Neuronal stem cell (in vitro differentiated cells): ENCODE results near the gene LRRC2.

Experiments used
- DNase-seq: peaks from one replicate; pipeline ENCODE4 v3.0.0-alpha.2; 2013; ENCODE audit warnings: low spot score
- H2AFZ ChIP-seq: one replicate; pipeline ENCODE4 v1.6.1; 2013; ENCODE audit warnings: mild to moderate bottlenecking, low read length, inconsistent platforms
- H2AK5ac ChIP-seq: 2 replicates; pipeline ENCODE4 v1.6.1; 2013; ENCODE audit warnings: low read depth, mild to moderate bottlenecking, inconsistent platforms, low read length, moderate library complexity, mixed read lengths
- H2BK120ac ChIP-seq: 2 replicates; pipeline ENCODE4 v1.6.1; 2013; ENCODE audit warnings: low read depth, mild to moderate bottlenecking, inconsistent platforms, low read length, moderate library complexity, mixed read lengths
- H2BK12ac ChIP-seq: one replicate; pipeline ENCODE4 v1.6.1; 2013; ENCODE audit warnings: low read length, inconsistent platforms
- H2BK15ac ChIP-seq: 2 replicates; pipeline ENCODE4 v1.6.1; 2013; ENCODE audit warnings: mild to moderate bottlenecking, low read length, inconsistent platforms, mixed read lengths
- H2BK5ac ChIP-seq: one replicate; pipeline ENCODE4 v1.6.1; 2013; ENCODE audit warnings: inconsistent platforms, mild to moderate bottlenecking, low read length, moderate library complexity
- H3K14ac ChIP-seq: one replicate; pipeline ENCODE4 v1.6.1; 2013; ENCODE audit warnings: low read length, inconsistent platforms
- H3K18ac ChIP-seq: 2 replicates; pipeline ENCODE4 v1.6.1; 2013; ENCODE audit warnings: low read length, inconsistent platforms
- H3K23ac ChIP-seq: 2 replicates; pipeline ENCODE4 v1.6.1; 2013; ENCODE audit warnings: low read depth, mild to moderate bottlenecking, mixed read lengths, low read length, inconsistent platforms; ENCODE audit not compliant: poor library complexity
- H3K27ac ChIP-seq: replicated peaks from 3 replicates; pipeline ENCODE4 v1.5.1; 2013; ENCODE audit warnings: low read length, inconsistent platforms
- H3K27me3 ChIP-seq, 3 experiments: 2 replicates each; pipeline ENCODE4 v1.6.1; 2013; ENCODE audit warnings: low read length in 3 of 3, mild to moderate bottlenecking in 2 of 3, inconsistent platforms in 1 of 3, low read depth in 1 of 3, mixed read lengths in 1 of 3, moderate library complexity in 1 of 3; ENCODE audit not compliant: control insufficient read depth in 3 of 3, insufficient read depth in 3 of 3
- H3K36me3 ChIP-seq, 2 donors: replicated peaks in 1 of 2; 2 replicates each; pipeline ENCODE4 v1.6.1; 2013; ENCODE audit warnings: low read length in 2 of 2; ENCODE audit not compliant: control insufficient read depth in 2 of 2, insufficient read depth in 2 of 2
- H3K4ac ChIP-seq: 2 replicates; pipeline ENCODE4 v1.6.1; 2013; ENCODE audit warnings: inconsistent platforms, mild to moderate bottlenecking, low read length, moderate library complexity
- H3K4me1 ChIP-seq, 2 donors: 1 replicate in 1 of 2; 2 replicates in 1 of 2; pipeline ENCODE4 v1.6.1; 2013; ENCODE audit warnings: low read length in 2 of 2, low read depth in 1 of 2; ENCODE audit not compliant: control insufficient read depth in 2 of 2, insufficient read depth in 1 of 2
- H3K4me2 ChIP-seq: one replicate; pipeline ENCODE4 v1.6.1; 2013; ENCODE audit warnings: mild to moderate bottlenecking, low read length, inconsistent platforms; ENCODE audit not compliant: insufficient read depth, poor library complexity, severe bottlenecking
- H3K4me3 ChIP-seq, 2 donors: 2 replicates each; pipeline ENCODE4 v1.5.1; 2013; ENCODE audit warnings: low read length in 2 of 2, mild to moderate bottlenecking in 2 of 2, inconsistent platforms in 1 of 2, moderate library complexity in 1 of 2
- H3K79me1 ChIP-seq: one replicate; pipeline ENCODE4 v1.6.1; 2013; ENCODE audit warnings: low read depth, mild to moderate bottlenecking, inconsistent platforms, low read length, moderate library complexity
- H3K9ac ChIP-seq: one replicate; pipeline ENCODE4 v1.6.1; 2013; ENCODE audit warnings: mild to moderate bottlenecking, low read depth, low read length, inconsistent platforms; ENCODE audit not compliant: poor library complexity
- H3K9me3 ChIP-seq, 2 donors: replicated peaks in 1 of 2; 2 replicates each; pipeline versions ENCODE3 to v1.6.1; 2013; ENCODE audit warnings: low read length in 2 of 2, mild to moderate bottlenecking in 2 of 2, inconsistent platforms in 1 of 2, low read depth in 1 of 2, mixed read lengths in 1 of 2, moderate library complexity in 1 of 2; ENCODE audit not compliant: control insufficient read depth in 2 of 2, insufficient read depth in 1 of 2
- H4K8ac ChIP-seq: one replicate; pipeline ENCODE4 v1.6.1; 2013; ENCODE audit warnings: low read depth, mild to moderate bottlenecking, inconsistent platforms, low read length, moderate library complexity
- H4K91ac ChIP-seq: one replicate; pipeline ENCODE4 v1.6.1; 2013; ENCODE audit warnings: low read length, low read depth, mild to moderate bottlenecking, inconsistent platforms; ENCODE audit not compliant: poor library complexity
- WGBS, 2 donors: extraction: QIAGEN DNeasy Blood & Tissue Kit; methylation state at CpG; one replicate each; pipeline ENCODE4 v1.1.7; 2013; ENCODE audit warnings: missing lambda C conversion rate in 2 of 2, mixed read lengths in 1 of 2; ENCODE audit not compliant: insufficient read length in 2 of 2, insufficient replicate concordance in 1 of 2; ENCODE audit errors: extremely low coverage in 2 of 2; 5-methylcytosine and 5-hydroxymethylcytosine counted together

Gene LRRC2

GRCh38 chr3:46558184-46559043 lies 7.7 kb downstream of the LRRC2 start:
- Histone ChIP-seq H3K14ac (no peak overlapping the region), H3K27ac (no peak overlapping the region), H3K27me3 (peaks cover 0 to 10% (median 2%) of the 10 kb centered on the region in 3 experiments), H4K8ac (no peak overlapping the region), H2AK5ac (no peak overlapping the region), H3K23ac (peak overlapping the region; percentile 67), H3K36me3 (no peaks in the 10 kb centered on the region), H2BK120ac (no peak overlapping the region), H3K4me2 (peak overlapping the region; percentile 31), H2BK5ac (no peak overlapping the region), H3K79me1 (no peaks in the 10 kb centered on the region), H3K18ac (peak overlapping the region; percentile 2), H3K9me3 (peaks cover 0 to 2% of the 10 kb centered on the region in 2 donors), H2AFZ (no peak overlapping the region), H3K4me3 (no peak overlapping the region), H2BK15ac (no peak overlapping the region), H4K91ac (peak overlapping the region; percentile 56), H2BK12ac (no peak overlapping the region), H3K9ac (no peak overlapping the region), H3K4ac (no peak overlapping the region), H3K4me1 (no peaks in the 10 kb centered on the region)
- WGBS, 2 donors: no CpG with 5 or more reads among the region's 22 CpGs
- no peak for DNase-seq

- no peak overlapping the region for H3K4ac ChIP-seq
- H4K8ac ChIP-seq: no peak overlapping the region
- no peak overlapping the region for H3K27ac ChIP-seq
- no peak overlapping the region for H3K4me3 ChIP-seq
- DNase-seq: no peak
- H2AK5ac ChIP-seq: no peak overlapping the region
- H2BK5ac ChIP-seq: no peak overlapping the region
- no peaks in the 10 kb centered on the region for H3K36me3 ChIP-seq
- H3K9ac ChIP-seq: no peak overlapping the region
- peaks cover 0 to 10% (median 2%) of the 10 kb centered on the region in 3 experiments for H3K27me3 ChIP-seq
- no CpG with 5 or more reads among the region's 6 CpGs for WGBS, 2 donors
- peak overlapping the region; percentile 3 for H3K23ac ChIP-seq
- no peak overlapping the region for H2BK15ac ChIP-seq
- peaks cover 0 to 2% of the 10 kb centered on the region in 2 donors for H3K9me3 ChIP-seq
- H3K4me1 ChIP-seq: no peaks in the 10 kb centered on the region
- H4K91ac ChIP-seq: peak overlapping the region; percentile 56
- H3K4me2 ChIP-seq: no peak overlapping the region
- H2BK12ac ChIP-seq: no peak overlapping the region
- no peaks in the 10 kb centered on the region for H3K79me1 ChIP-seq
- no peak overlapping the region for H2AFZ ChIP-seq
- peak overlapping the region; percentile 40 for H3K18ac ChIP-seq
- no peak overlapping the region for H3K14ac ChIP-seq
- H2BK120ac ChIP-seq: no peak overlapping the region
These were observed 8.3 kb downstream of the LRRC2 start for GRCh38 chr3:46557814-46558183.

DNA sequence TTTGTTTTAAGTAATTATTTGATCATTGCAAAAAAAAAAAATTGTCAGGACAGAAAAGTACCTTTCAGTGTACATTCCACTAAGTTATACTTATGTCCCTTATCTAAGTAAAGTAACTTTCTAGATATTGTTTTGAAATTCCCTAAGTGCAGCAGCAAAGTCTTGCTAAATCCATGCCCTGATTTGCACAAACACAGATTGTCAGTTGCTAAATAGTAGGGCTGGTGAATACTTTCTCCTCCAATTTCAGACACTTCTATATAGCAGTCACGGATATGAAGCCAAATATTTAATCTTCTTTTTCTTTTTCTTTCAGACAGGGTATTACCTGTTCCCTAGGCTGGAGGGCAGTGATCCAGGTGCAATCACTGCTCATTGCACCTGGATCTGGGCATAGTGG lies 12.9 kb downstream of the LRRC2 start:
- H2BK5ac ChIP-seq: no peak overlapping the region

GRCh38 chr3:46552538-46552937 lies 13.6 kb downstream of the LRRC2 start:
- Histone ChIP-seq H3K9me3 (no peaks in the 10 kb centered on the region), H3K27me3 (no peaks in the 10 kb centered on the region), H4K8ac (no peak overlapping the region), H3K79me1 (no peaks in the 10 kb centered on the region), H3K14ac (no peak overlapping the region), H3K4me2 (no peak overlapping the region), H3K36me3 (no peaks in the 10 kb centered on the region), H4K91ac (no peak overlapping the region), H3K4ac (no peak overlapping the region), H2BK12ac (no peak overlapping the region), H3K9ac (no peak overlapping the region), H2BK5ac (no peak overlapping the region), H3K4me3 (no peak overlapping the region), H3K23ac (no peak overlapping the region), H2BK15ac (no peak overlapping the region), H2BK120ac (no peak overlapping the region), H3K27ac (no peak overlapping the region), H2AK5ac (no peak overlapping the region), H3K4me1 (no peaks in the 10 kb centered on the region), H3K18ac (no peak overlapping the region), H2AFZ (no peak overlapping the region)
- WGBS, 2 donors: no CpG with 5 or more reads among the region's 1 CpG
- no peak for DNase-seq

More for the DNA sequence above, 12.9 kb downstream of the LRRC2 start:
- Histone ChIP-seq H3K14ac (no peak overlapping the region), H2AFZ (no peak overlapping the region), H3K4me1 (no peaks in the 10 kb centered on the region), H3K4me3 (no peak overlapping the region), H3K36me3 (no peaks in the 10 kb centered on the region), H3K27ac (no peak overlapping the region), H3K79me1 (no peaks in the 10 kb centered on the region), H2AK5ac (no peak overlapping the region), H3K23ac (no peak overlapping the region), H2BK15ac (no peak overlapping the region), H3K4ac (no peak overlapping the region), H4K91ac (no peak overlapping the region), H3K9ac (no peak overlapping the region), H4K8ac (no peak overlapping the region), H3K27me3 (peaks cover 0 to 3% (median 0%) of the 10 kb centered on the region in 3 experiments), H3K4me2 (no peak overlapping the region), H2BK120ac (no peak overlapping the region), H3K9me3 (no peaks in the 10 kb centered on the region), H2BK12ac (no peak overlapping the region), H3K18ac (no peak overlapping the region)
- no CpG with 5 or more reads among the region's 1 CpG for WGBS, 2 donors
- no peak for DNase-seq
